GM23338 (cell line): ENCODE measurements around the gene AKR1D1. TPM values are rescaled to one million over a fixed set of nuclear protein-coding genes. Genes with fewer than 3 reads are reported as not detected.

Source experiments
- ATAC-seq: fragments of 200-7000 bp; cut with Tn5 transposase; 3 replicates; pipeline ENCODE4 v1.9.1; 2020
- DNase-seq: peaks from one replicate; pipeline ENCODE4 v3.0.0-alpha.2; 2015; ENCODE audit warnings: low spot score
- H2AFZ ChIP-seq: fragments of 200-600 bp; sonication (generic); 2 replicates; pipeline ENCODE4 v1.8.0; 2016; ENCODE audit warnings: antibody characterized with exemption, mild to moderate bottlenecking, moderate library complexity
- H3F3A ChIP-seq: fragments of 200-600 bp; sonication (generic); replicated peaks from 2 replicates; pipeline ENCODE4 v1.8.0; 2017; ENCODE audit warnings: antibody characterized with exemption, mixed run types, low read depth
- H3K27ac ChIP-seq: fragments of 200-600 bp; sonication (generic); 2 replicates; pipeline ENCODE4 v1.6.1; 2016; ENCODE audit warnings: low read depth
- H3K27me3 ChIP-seq: fragments of 200-600 bp; sonication (generic); 2 replicates; pipeline ENCODE4 v1.8.0; 2016; ENCODE audit warnings: mild to moderate bottlenecking, mixed run types, moderate library complexity; ENCODE audit not compliant: insufficient read depth
- H3K36me3 ChIP-seq: fragments of 200-600 bp; sonication (generic); 2 replicates; pipeline ENCODE4 v1.8.0; 2016; ENCODE audit warnings: mild to moderate bottlenecking; ENCODE audit not compliant: insufficient read depth
- H3K4me1 ChIP-seq: fragments of 200-600 bp; sonication (generic); 2 replicates; pipeline ENCODE4 v1.8.0; 2016; ENCODE audit warnings: mild to moderate bottlenecking, moderate library complexity; ENCODE audit not compliant: insufficient read depth
- H3K4me2 ChIP-seq: fragments of 200-600 bp; sonication (generic); 2 replicates; pipeline ENCODE4 v1.7.1; 2017; ENCODE audit warnings: mixed run types
- H3K4me3 ChIP-seq: fragments of 200-600 bp; sonication (generic); 2 replicates; pipeline ENCODE4 v1.6.1; 2016; ENCODE audit warnings: mixed run types
- H3K79me2 ChIP-seq: fragments of 200-600 bp; sonication (generic); replicated peaks from 2 replicates; pipeline ENCODE4 v1.8.0; 2017; ENCODE audit warnings: mild to moderate bottlenecking; ENCODE audit not compliant: insufficient read depth
- H3K9me2 ChIP-seq: fragments of 200-600 bp; sonication (generic); 2 replicates; pipeline ENCODE4 v1.8.0; 2017; ENCODE audit not compliant: insufficient read depth
- H4K20me1 ChIP-seq: fragments of 200-600 bp; sonication (generic); replicated peaks from 2 replicates; pipeline ENCODE4 v1.8.0; 2017; ENCODE audit warnings: mild to moderate bottlenecking; ENCODE audit not compliant: insufficient read depth
- H3K27ac Mint-ChIP-seq: 2 replicates; pipeline ENCODE4 v1.8.0; 2020; ENCODE audit warnings: inconsistent platforms, mild to moderate bottlenecking, moderate library complexity, mixed read lengths
- H3K27me3 Mint-ChIP-seq: 3 replicates; pipeline ENCODE4 v1.8.0; 2022; ENCODE audit warnings: low read depth, mild to moderate bottlenecking, moderate library complexity, mixed read lengths, inconsistent platforms; ENCODE audit not compliant: insufficient read depth, poor library complexity
- H3K36me3 Mint-ChIP-seq: 3 replicates; pipeline ENCODE4 v1.8.0; 2021; ENCODE audit warnings: low read depth, mild to moderate bottlenecking, inconsistent platforms, moderate library complexity, mixed read lengths
- H3K4me1 Mint-ChIP-seq: 3 replicates; pipeline ENCODE4 v1.8.0; 2020; ENCODE audit warnings: mild to moderate bottlenecking, inconsistent platforms, mixed read lengths
- H3K4me3 Mint-ChIP-seq: 3 replicates; pipeline ENCODE4 v1.8.0; 2021; ENCODE audit warnings: moderate library complexity, mild to moderate bottlenecking, inconsistent platforms, mixed read lengths
- H3K9me3 Mint-ChIP-seq: 3 replicates; pipeline ENCODE4 v1.8.0; 2020; ENCODE audit warnings: moderate library complexity, mild to moderate bottlenecking, inconsistent platforms, mixed read lengths
- CREB1 ChIP-seq: fragments of 250-450 bp; sonication (Bioruptor Pico); IDR thresholded peaks from 2 replicates; pipeline ENCODE4 v1.5.0; 2020; ENCODE audit warnings: low read depth, mild to moderate bottlenecking, moderate library complexity
- CTCF ChIP-seq, 2 experiments: fragments of 200-600 bp in 1 of 2; sonication (generic) in 1 of 2; conservative IDR thresholded peaks; 2 replicates each; pipeline versions ENCODE4 v1.5.1 to v1.6.1; 2016 to 2017; ENCODE audit warnings: antibody characterized with exemption in 2 of 2, low read depth in 2 of 2, mild to moderate bottlenecking in 2 of 2, moderate library complexity in 1 of 2
- ETS1 ChIP-seq: IDR thresholded peaks from 2 replicates; pipeline ENCODE4 v1.6.1; 2016; ENCODE audit warnings: antibody characterized with exemption
- EZH2 ChIP-seq: fragments of 200-600 bp; sonication (generic); IDR thresholded peaks from one replicate; pipeline ENCODE4 v1.8.0; 2017; ENCODE audit warnings: antibody characterized with exemption, mild to moderate bottlenecking, low read depth; ENCODE audit not compliant: unreplicated experiment
- JUNB ChIP-seq: IDR thresholded peaks from one replicate; pipeline ENCODE4 v1.6.1; 2016; ENCODE audit warnings: antibody characterized with exemption; ENCODE audit not compliant: unreplicated experiment
- NANOG ChIP-seq: IDR thresholded peaks from 2 replicates; pipeline ENCODE4 v1.6.1; 2016; ENCODE audit warnings: antibody characterized with exemption, borderline replicate concordance
- POLR2AphosphoS5 ChIP-seq: IDR thresholded peaks from 2 replicates; pipeline ENCODE4 v1.6.1; 2016; ENCODE audit warnings: antibody characterized with exemption, low read depth
- REST ChIP-seq: IDR thresholded peaks from one replicate; pipeline ENCODE4 v1.6.1; 2018; ENCODE audit warnings: antibody characterized with exemption; ENCODE audit not compliant: unreplicated experiment
- STAT1 ChIP-seq: IDR thresholded peaks from one replicate; pipeline ENCODE4 v1.6.1; 2016; ENCODE audit warnings: antibody characterized with exemption; ENCODE audit not compliant: unreplicated experiment
- ZNF114 ChIP-seq: fragments of 250-450 bp; sonication (Bioruptor Pico); IDR thresholded peaks from 2 replicates; pipeline ENCODE4 v1.5.0; 2020; ENCODE audit warnings: mild to moderate bottlenecking, moderate library complexity
- ZNF331 ChIP-seq: fragments of 250-450 bp; sonication (Bioruptor Pico); IDR thresholded peaks from 2 replicates; pipeline ENCODE4 v1.5.0; 2020; ENCODE audit warnings: low read depth, mild to moderate bottlenecking, moderate library complexity
- ZNF462 ChIP-seq: fragments of 250-450 bp; sonication (Bioruptor Pico); IDR thresholded peaks from 2 replicates; pipeline ENCODE4 v1.5.0; 2020; ENCODE audit warnings: mild to moderate bottlenecking, moderate library complexity
- polyA plus RNA-seq: library from polyadenylated mRNA; unstranded; fragments of >200 nt; fragmentation: Nextera tagmentation; extraction: Ambion mirVana; gene quantifications from 2 replicates; pipeline ENCODE4 v1.2.1, GENCODE V29; 2016
- total RNA-seq: library from RNA; depleted of rRNA; stranded (reverse); fragments of >200 nt; shearing (Covaris generic); gene quantifications from 2 replicates; pipeline ENCODE4 v1.2.3, GENCODE V29; 2014

AKR1D1 gene
- total and polyA plus RNA-seq, 2 experiments from 2014 or later: 0.14 TPM; not detected in 1

- TF ChIP-seq REST (no peak), CREB1 (CRISPR knock-in tag) (no peak), EZH2 (no peak), CTCF (conservative IDR thresholded peaks at IDR 0.05; ENCODE audit: low read depth in 2 of 2) (no peak), NANOG (no peak), ZNF331 (CRISPR knock-in tag) (no peak)
These were observed 87.5 kb downstream of the AKR1D1 start (continued) for GRCh38 chr7:138163800-138164199.

- H3K4me2 ChIP-seq: no peak overlapping the region
- peaks cover 45% of the 10 kb centered on the region for H3K36me3 Mint-ChIP-seq
- H3K79me2 ChIP-seq: no peaks in the 10 kb centered on the region
- H3K27me3 Mint-ChIP-seq: peaks cover 12% of the 10 kb centered on the region
- H3K9me3 Mint-ChIP-seq: peaks cover 51% of the 10 kb centered on the region
- H3K4me3 Mint-ChIP-seq: no peak overlapping the region
- H3K36me3 ChIP-seq: peaks cover 6% of the 10 kb centered on the region
- H3K4me1 ChIP-seq: peaks cover 26% of the 10 kb centered on the region
- DNase-seq (peak; percentile 26), ATAC-seq (no peak)
- H3K27me3 ChIP-seq: no peaks in the 10 kb centered on the region
- no peak overlapping the region; the same call in 1 of the 2 replicates for H3K27ac Mint-ChIP-seq
- peaks cover 33% of the 10 kb centered on the region for H3K4me1 Mint-ChIP-seq
- peaks cover 8% of the 10 kb centered on the region for H3F3A ChIP-seq
- H3K9me2 ChIP-seq: no peaks in the 10 kb centered on the region
- no peak overlapping the region for H2AFZ ChIP-seq
- no peaks in the 10 kb centered on the region for H4K20me1 ChIP-seq
- no peak overlapping the region for H3K4me3 ChIP-seq
- H3K27ac ChIP-seq: peak overlapping the region; percentile 32; the same call in 1 of the 2 replicates
- TF ChIP-seq EZH2 (no peak), STAT1 (no peak), ETS1 (no peak), ZNF114 (CRISPR knock-in tag) (no peak), ZNF331 (CRISPR knock-in tag) (no peak), JUNB (no peak), POLR2AphosphoS5 (no peak), ZNF462 (CRISPR knock-in tag) (no peak)
These were observed 88.5 kb downstream of the AKR1D1 start for GRCh38 chr7:138164804-138165203.
